Islet precursor cell (in vitro differentiated cells): Measurements from ENCODE around the gene CFAP65.

ENCODE experiments used
- DNase-seq: peaks from one replicate; pipeline ENCODE4 v3.0.0-alpha.2; 2018

Gene CFAP65

DNA sequence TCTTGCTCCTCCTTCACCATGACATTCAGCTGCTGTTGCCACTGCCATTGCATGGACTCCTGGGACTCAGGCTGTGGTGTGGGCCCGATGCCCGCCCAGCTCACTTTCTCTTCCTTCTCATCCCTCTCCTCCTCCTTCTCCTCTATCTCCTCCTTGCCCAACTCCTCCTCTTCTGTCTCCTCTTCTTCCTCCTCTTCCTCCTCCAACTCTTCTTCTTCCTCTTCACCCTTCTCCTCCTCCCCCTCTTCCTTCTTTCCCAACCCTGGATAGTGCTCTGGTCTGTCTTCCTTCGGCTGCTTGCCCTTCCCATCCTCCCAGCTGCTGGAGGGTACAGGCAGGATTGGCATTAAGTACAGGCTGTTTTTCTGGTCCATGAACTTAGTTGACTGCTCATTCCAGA, 37.3 kb downstream of the CFAP65 start:
- no peak for DNase-seq

DNA sequence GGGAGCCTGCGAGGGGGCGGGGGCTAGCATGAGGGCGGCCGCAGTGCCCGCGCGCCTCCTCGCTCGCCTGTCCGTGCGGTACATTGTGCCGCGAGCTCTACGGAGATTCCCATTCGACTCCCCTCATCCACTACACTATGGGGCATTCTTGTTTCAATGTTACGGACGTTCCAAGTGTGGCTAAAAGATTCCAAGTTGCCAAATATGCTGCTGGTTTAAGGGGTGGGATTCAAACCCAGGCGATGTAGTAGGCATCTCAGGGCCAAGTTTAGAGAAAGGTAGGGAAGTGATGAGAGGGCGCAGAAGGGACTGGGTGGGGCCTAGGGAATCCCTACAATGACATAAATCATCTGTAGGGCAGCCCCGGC, 38.1 kb downstream of the CFAP65 start:
- DNase-seq = no peak

DNA sequence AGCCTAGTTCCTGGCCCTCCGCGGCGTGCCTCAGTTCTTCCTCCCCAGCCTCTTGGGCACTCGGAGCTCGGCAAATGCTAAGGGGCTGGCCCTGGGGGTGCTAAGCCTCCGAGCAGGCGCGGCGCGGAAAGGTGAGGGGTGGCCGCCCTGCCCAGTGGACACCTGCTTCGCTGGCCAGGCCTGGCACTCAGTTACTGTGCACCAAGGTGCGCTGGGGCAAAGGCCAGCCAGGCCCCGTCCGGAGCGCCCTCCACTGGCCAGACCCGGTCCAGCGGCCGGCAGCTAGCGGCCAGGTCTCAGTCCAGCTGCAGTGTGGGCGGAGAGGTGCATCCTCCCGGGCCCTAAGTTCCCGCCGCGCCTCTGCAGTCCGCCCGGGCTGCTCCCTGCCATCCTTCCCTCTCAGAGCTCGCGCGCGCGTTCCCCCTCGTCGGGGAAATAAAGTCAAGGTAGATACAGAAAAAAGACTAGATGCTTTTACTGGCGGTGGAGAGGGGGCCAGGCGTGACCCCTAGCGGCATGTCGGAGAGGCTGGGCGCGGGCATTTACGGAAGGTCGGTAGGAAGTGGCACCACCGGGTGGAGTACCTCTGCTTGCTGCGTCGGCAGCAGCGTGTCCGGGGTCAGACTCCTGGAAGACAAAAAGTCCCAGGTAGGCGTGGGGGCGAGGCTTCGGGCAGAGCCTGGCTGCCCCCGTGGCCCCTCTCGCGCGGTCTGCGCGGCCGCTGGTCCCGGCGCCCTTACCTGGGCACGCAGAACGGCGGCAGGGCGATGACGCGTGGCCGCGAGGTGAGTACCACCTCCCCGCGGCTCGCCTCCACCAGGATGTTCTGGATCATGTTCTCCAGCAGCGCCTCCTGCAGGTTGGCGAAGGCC, 38.7 kb downstream of the CFAP65 start:
- DNase-seq = peak; percentile 91

DNA sequence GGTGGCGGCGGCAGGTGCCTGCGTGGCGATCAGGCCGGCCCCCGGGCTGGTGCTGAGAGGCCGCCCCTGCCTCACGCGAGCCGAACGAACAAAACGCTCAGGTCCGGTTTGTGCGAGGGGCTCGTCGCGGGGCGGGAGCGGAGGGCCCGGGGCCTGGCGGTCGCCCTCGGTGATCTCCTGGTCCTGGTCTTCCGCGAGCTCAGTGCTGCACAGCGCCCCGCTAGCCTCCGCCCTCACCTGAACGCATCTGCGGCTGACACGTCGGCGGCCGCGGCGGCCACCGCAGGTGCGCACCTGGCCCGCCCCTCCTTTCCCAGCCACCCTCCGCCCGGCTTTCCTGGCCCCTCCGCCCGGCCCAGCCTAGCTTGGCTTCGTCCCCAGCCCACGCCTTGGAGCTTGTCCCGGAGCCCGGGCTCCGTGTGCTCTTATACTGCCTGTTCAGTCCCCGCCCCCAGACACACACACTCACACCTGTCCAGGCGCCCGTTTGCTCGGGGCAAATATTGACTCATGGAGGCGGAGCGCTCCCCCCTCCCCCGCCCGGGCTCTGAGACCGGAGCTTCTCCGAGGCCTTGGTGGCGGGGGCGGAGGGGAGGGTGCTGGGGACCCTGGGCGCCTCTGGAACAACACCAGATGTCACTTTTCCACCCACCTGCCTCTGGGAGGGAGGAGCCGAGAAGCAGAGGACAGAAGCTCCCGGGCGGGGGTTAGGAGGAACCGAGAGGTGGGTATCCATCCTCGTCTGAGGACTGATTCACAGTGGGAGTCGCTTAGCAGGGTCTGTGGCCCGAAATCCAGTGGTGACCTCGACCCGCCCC, 39.5 kb downstream of the CFAP65 start:
- peak; percentile 72 for DNase-seq

DNA sequence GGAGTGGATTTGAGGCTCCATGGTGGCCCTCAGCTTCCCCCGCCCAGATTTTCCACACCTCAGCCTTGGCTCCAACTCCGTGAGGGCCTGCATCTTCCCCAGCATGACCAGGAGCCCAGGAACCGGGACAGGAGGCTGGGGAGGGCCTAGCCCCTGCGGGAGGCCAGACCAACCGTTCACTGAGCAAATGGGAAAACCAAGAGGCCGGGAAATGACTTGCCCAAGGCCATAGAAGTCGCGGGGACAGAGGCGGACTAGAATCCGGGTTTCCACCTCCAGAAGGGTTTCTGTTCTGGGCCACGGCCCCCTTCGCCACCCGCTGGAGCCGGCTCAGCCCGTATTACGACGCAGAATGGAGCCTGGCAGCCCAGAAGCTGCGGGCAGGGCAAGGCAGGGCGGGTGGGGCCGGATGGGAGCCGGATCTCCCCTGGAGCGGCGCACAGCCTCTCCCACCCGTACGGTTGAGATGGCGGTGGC, 40.2 kb downstream of the CFAP65 start:
- no peak for DNase-seq

DNA sequence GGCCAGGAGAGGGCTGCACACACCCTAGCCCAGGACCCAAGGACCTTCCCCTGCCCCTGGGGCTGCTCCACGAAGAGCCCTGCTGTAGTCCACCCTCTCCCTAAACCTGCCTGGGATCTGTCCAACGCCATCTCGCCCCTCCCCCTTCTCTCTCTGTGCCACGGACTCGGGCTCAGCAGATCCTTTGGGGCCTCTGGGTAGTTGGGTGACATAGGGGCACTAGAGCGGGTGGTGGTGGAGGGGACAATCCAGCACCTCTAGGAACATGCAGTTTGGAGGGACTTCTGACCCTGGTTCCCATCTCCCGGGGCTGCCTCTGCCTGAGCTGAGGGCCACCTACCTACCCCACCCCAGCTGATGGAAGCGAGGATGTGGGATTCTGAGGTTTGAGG, 40.8 kb downstream of the CFAP65 start:
- no peak for DNase-seq

DNA sequence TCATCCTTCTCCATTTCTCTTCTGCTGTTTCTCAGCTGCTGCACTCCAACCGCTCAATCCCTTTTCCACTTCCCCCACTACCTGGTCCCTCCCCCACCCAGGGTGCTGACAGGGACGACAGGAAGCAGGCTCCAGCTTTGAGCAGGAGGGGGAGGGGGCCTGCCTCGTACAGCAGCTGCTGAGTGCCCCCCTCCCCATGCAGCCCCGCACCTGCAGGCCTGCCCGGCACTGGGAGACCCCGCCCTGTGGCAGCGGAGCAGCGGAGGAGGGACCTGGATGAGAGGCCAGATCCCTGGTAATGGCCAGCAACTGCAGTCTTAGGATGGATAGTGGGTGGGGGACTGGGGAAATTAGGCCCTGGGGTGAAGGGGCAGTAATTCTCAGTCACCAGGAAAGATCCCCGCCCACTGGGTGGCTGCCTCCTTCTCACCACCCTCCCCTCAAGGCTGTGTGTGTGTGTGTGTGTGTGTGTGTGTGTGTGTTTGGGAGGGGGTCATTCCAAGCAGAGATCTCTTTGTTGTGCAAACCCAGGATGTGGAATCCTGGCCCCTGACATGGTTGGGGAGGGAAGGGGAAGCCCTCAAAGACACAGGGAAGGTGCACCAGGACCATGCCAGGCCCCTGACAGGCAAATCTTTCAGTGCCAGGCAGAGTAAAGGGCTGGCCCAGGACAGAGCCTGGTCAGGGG, 41.3 kb downstream of the CFAP65 start:
- DNase-seq = peak; percentile 70

DNA sequence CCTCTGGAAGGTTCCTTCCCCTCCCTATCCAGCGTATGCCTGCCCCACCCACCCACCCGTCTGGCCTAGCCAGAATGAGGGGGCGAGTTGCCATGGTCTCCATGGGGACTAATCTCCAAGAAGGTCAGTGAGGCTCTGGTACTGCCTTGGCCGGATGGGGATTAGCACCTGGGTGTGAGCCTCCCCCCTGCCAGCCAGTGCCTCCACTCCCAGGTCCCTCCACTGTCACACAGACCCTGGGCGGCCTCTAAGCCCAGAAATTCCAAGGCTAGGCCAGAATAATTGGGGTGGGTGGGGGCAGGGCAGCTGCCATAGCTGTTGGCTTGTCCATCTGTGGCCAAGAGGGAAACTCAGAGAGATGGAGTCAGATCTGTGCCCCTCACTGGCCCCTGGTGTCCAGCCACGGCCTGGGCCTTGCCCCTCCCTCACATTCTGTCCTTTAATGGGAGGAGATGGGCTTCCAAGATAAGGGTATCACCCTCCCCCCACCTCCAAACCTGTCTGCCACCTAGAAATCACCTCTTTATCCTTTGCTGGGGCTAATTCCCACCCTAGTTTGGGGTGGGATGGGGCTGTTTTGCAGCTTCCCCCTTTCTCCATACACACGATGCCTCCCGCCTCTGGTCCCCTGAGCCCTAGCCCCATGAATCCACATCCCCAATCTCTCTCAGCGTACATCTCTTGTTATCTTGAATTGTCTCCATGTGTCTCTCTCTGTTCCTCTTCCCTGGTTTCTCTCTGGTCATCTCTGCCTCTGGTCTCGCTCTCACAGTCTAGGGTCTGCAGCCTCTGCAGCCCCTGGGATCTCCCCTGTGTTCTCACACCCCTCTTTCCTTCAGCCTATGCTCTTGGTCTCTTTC, 42.1 kb downstream of the CFAP65 start:
- DNase-seq = no peak

DNA sequence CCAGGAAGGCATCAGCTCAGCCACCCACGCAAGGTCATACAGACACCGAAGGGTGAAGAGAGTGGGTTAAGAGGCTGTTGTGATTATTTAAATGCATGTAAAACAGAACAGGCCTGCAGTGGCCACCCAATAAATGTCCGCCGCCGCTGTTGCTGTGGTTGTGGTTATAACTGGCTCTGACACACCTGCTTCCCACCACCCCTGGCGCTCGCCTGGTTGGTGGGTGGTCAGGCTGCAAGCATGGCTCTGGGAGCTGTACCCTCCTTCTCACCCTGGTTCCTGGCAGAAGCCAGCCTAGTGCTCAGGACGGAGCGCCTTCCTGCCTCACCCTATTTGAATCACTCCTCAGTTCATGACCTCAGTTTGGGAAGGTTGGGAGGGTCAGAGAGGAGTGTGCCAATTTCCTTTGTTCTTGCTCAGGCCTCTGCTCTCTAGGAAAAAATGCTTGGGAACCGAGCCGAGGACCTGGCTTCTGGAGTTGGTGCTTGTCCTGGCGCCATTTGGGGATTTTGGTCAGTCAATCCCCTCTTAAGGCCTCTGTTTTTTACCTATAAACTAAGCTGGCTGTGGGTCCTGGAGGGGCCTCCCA, 42.8 kb downstream of the CFAP65 start:
- DNase-seq = no peak

DNA sequence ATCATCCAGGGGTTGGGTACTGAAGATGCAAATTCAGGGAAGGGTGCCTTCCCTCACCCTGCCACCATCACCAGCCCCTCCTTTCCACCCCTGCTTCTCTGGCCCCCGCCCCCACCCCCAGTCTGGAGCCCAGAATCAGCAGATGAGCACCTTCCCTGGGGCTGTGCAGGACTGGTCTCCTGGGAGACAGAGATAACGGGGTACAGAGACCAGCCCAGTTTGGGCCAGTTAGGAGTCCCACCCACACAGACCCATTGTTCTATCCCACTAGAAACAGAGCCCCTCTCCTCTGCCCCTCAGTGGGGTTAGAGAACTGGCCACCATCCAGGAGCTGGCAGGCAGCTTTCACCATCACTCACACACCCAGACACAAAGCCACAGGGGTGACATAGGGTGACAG, 43.6 kb downstream of the CFAP65 start:
- DNase-seq = no peak

DNA sequence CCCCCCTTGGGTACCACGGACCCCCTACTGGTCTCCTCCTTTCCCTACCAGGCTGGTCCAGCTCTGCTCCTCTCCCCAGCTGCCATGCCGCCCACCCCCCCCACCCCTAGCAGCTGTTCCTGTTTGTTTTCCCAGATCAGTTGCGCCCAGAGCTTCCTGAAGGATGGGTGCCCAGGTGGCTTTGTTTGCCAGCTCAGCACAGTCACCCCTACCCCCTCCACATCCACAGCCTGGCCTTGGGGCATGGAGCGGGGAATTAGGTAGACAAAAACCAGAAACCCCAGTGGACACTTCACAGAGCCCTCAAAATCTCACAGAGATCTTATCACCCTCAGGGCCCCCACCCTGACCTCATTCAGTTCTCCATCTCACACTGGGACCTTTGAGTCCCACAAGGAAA, 44.4 kb downstream of the CFAP65 start:
- no peak for DNase-seq

DNA sequence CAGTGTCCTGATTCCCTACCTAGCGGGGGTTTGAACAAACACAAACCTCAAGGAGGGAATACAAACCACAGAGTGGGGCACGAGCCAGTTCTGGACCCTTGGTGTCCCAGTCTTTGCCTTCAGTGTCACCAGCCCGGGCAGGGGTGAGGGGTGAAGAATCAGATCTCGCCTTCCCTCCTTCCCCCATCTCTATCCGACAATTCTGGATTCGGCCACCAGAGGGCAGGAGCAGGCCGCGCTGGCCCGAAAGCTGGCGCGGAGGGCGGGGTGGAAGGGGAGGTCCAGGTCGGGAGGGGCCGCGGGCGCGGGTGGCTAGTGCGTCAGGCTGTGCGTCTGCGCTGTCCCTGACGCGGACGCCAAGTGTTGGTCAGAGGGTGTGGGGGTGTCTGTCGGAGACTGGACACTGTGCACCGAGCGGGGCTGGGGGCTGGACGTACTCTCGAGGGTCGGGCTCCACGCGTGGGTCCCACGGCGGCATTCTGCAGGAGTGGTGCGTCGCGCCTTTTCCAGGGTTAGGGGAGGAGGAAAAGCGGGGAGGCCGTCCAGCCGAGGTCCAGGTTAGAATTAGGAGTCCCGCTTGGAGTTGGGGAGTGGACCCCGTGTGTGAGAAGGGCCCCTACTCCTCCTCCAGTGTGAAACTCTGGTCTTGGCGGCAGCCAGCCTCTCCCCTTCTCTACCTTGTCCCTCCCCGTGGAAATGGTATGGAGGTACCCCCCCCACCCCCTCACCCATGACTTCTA, 45.2 kb downstream of the CFAP65 start:
- peak; percentile 92 for DNase-seq

DNA sequence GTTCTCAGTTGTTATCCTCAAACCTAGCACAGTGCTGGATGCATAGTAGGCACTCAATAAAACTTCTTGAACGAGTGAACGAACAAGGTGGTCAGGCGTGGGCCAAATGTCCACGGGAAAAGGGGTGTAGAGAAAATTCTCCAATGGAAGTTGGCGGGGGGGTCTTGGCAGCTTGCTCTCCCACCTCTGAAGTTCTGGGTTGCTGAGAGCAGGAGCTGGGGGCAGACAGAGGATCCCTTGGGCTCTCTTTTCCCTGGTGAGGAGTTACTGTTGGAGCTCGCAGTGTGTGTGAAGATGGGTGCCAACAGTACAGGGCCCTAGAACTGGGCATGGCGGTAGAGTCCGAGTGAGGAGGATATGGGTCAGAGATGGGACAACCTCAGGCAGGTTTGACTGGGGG, 45.8 kb downstream of the CFAP65 start:
- DNase-seq = no peak

DNA sequence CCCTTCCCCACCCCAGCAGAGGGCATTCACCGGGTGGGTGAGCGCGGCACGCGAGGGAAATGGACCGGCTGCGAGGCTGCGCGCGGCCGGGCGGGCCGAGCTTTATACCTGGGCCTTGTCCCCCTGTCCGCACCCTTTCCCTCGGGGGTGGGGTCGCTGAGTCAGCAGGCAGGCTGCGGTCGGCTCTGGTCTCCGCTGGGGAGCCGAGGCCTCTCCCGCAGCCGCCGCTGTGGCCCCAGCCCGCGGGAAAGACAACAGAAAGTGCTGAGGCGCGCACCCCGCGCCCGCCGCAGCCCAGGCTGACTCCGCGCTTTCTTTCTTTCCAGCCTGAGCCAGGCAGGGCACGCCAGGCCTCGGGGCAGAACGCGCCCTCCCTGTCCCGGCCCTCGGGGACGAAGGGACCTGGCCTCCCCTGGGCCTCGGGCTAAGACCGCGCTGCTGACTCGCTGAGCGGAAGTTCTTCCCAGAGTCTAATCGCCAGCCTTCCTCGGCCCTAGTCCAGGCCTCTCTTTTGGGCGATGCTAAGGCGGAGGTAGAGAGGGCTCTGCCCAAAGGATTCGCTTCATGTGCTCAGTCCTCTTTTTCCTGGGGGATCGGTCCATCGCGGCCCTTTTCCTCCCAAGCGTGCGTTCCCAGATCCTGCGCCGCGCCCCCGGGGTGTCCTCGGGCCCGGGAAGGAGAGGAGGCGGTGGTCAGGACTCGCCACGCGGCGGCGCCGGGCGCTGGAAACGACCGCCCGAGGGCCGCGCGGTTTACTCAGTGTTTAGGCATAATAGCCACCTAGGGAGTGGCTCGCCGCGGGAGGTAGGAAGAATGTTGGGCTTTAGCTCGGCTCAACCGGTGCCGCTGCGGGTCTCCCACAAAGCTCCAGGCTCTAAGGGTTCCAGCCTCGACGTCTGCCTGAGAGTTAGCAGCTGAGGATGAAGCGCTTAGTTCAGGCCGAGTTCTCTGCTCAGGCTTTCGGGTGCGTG, 47.7 kb downstream of the CFAP65 start, which contains the start of gene CRYBA2:
TSS of gene CRYBA2 (minus strand) at position 78 of the 971 bp plus-strand sequence. CDS start 246 bp downstream, outside the sequence.
- DNase-seq = peak; percentile 75

DNA sequence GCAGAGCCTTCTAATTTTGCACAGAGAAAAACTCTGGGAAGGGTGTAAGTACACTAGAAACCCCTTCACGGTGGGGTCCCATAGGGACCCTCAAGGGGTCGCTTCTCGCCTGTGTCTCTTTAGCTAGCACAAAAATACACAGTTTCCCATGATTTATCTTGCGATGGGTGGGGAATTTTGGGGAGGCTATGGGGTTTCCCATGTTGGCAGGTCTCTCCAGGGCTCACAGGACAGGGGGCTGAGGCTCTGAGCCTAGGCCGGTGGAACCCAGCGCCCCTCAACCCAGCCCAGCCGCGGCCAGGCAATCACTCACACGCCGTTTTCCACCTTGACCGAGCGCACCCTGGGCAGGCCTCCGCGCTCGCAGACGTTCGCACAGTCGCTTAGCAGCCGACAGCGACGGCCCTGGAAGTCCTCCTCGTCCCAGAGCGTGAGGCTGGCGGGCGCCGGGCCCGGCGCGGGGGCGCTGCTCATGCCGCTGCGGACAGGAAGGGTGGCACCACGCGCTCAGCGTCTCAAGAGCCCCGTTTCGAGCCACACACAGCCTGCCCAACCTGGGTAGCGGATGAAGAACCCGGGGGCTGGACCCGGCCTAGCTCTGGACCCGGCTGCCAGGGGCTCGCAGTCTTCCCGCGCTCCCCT, 48.5 kb downstream of the CFAP65 start:
- no peak for DNase-seq

DNA sequence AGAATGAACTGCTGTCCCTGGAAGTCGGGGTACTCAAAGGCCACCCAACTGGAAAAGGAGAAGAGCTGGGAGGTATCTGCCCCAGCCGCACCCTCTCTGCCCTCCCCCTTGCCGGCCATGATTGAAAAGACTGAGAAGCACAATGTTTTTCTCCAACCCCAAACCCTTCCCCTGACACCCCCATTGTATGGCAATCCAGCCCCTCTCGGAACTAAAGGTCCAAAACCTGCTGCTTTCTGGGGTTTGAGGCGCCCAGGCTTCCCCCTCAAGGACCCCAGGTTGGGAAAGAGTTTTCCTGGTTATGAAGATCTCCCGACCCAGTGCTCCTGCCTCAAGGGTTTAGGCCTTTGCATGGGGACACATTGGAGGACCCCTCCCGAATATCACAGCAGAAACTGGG, 49.1 kb downstream of the CFAP65 start:
- no peak for DNase-seq

DNA sequence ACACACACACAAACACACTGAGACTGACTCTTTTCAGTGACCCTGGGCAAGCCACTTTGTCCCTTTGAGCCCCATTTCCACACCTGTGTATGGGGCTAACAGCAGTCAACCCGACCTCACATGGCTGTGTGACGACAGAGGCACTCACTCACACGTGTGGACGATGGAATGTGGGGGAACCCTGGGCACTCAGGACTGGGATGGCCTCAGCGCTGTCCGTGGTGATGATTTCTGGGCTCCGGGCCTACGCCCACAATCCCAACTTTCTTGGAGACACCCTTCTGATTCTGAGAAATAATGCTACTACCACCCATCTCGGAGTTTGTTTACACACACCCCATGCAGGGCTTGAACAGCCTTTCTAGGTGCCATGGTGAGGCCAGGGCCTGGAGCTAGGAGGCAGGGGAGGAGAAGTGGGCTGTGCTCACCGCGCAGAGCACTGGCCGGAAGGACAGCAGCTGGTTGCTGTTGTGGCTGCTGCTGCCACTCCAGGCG, 49.6 kb downstream of the CFAP65 start:
- DNase-seq = no peak

DNA sequence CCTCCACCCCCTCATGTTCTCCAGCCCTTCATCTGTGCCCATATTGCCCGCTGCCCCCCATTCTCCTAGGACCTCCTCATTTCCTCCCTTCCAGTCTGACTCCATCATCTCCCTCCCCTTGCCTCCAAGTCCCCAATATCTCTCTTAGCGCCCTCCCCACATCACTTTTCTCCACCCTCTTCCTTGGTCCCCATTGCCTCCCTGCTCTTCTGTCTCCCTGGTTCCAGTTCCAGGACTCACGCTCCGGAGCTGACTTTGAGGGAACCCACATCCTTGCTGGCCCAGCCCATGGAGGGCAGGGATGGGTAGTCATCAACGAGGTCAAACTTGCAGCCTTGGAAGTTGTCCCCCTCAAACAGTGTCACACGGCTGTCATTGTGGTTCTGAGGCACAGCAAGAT, 50.7 kb downstream of the CFAP65 start:
- no peak for DNase-seq

DNA sequence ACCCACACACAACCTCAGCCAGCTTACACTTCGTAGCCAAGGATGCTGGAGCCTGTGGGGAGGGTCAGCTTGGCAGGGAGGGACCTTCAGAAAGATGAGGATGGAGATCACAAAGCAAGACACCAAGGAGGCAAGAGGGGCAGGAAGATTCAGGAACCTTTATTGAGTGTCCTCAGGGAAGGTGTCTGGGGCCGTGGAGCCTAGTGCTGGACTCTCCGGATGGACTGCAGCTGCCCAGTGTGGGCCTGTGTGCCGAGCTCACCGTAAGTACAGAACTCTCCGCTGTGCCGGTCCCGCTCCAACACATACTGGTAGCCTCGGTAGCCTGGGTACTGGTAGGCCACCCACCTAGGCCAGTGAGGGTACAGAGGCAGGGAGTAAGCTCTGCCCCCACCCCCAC, 51.3 kb downstream of the CFAP65 start:
- no peak for DNase-seq
